Hepatocyte (in vitro differentiated cells): Measurements from ENCODE around the gene KIAA0513.

Experiments
- CTCF ChIP-seq: fragments of 200-600 bp; sonication (generic); IDR thresholded peaks from 2 replicates; pipeline ENCODE4 v1.5.1; 2016; ENCODE audit warnings: antibody characterized with exemption, mild to moderate bottlenecking; ENCODE audit not compliant: poor library complexity
- EZH2 ChIP-seq: fragments of 200-600 bp; sonication (generic); IDR thresholded peaks from 2 replicates; pipeline ENCODE4 v1.6.1; 2016; ENCODE audit warnings: antibody characterized with exemption, mild to moderate bottlenecking, borderline replicate concordance

- TF ChIP-seq CTCF (no peak), EZH2 (no peak)
These were observed 36.6 kb downstream of the KIAA0513 start for GRCh38 chr16:85064186-85064585.
